Measurements from ENCODE around the gene AGTPBP1. TPM values are rescaled to one million over a fixed set of nuclear protein-coding genes. Genes with fewer than 3 reads are reported as not detected.

AGTPBP1 gene
- total and polyA plus RNA-seq, 2 of the 8 experiments (the other 6 are each of a cell fraction or from before 2014, with no cell fraction given): 13.4 to 65.2 TPM

- H3K56ac ChIP-seq (replicated peaks; ENCODE audit: insufficient read length, low read depth, low read length): no peak overlapping the region
- no peak overlapping the region for H4K5ac ChIP-seq (ENCODE audit: insufficient read length, low read depth, low read length)
- H2BK20ac ChIP-seq (ENCODE audit: low read length): 0 out of 2 replicates have a peak overlapping the region, but pooled peaks have one; percentile 29
- H2BK12ac ChIP-seq (ENCODE audit: low read depth, low read length): peak overlapping the region; percentile 77; the same call in 1 of the 2 replicates
- H3K27me3 ChIP-seq (replicated peaks in 1 of 4; ENCODE audit: control insufficient read depth in 3 of 4, extremely low read depth in 1 of 4, insufficient read depth in 3 of 4, low read length in 3 of 4): peaks cover 2 to 32% (median 26%) of the 10 kb centered on the region in 4 experiments
- H2BK120ac ChIP-seq (replicated peaks; ENCODE audit: low read depth, low read length): no peak overlapping the region
- peaks cover 5% of the 10 kb centered on the region; the same call in 1 of the 2 replicates for H3K23me2 ChIP-seq (ENCODE audit: low read depth, low read length)
- no peak overlapping the region; a peak in 1 of 7 replicates for H3K9ac ChIP-seq (replicated peaks in 1 of 4; ENCODE audit: extremely low read depth in 1 of 4, low read depth in 3 of 4, low read length in 3 of 4)
- H4K8ac ChIP-seq (ENCODE audit: extremely low read depth, insufficient read depth, low read length): no peak overlapping the region
- DNase-seq (ENCODE audit: low read depth in 1 of 2, low spot score in 2 of 2) (peak; percentile 33 to 85), FAIRE-seq (no peak)
- no peak overlapping the region for H4K91ac ChIP-seq (replicated peaks; ENCODE audit: insufficient read length, low read length)
- H3K23ac ChIP-seq (ENCODE audit: insufficient read length): no peak overlapping the region
- peak overlapping the region; percentile 30 to 65 (median 61) for H3K4me3 ChIP-seq (ENCODE audit: extremely low read depth in 1 of 4, insufficient read depth in 2 of 4, low read depth in 3 of 4, low read length in 4 of 4)
- peak overlapping the region; percentile 79 to 83 for H3K4me2 ChIP-seq (ENCODE audit: insufficient read depth in 1 of 2, low read depth in 2 of 2, low read length in 2 of 2)
- 10% methylated on average over 41 of the region's 55 CpGs; no CpG with 5 or more reads in 1 of the 2 experiments for WGBS, 2 experiments (ENCODE audit: extremely low coverage in 1 of 2, insufficient coverage in 1 of 2, insufficient read length in 1 of 2, insufficient replicate concordance in 2 of 2, low coverage in 1 of 2, low lambda C conversion rate in 2 of 2, missing lambda C conversion rate in 1 of 2)
- no peaks in the 10 kb centered on the region for H4K20me1 ChIP-seq (replicated peaks in 1 of 2; ENCODE audit: control insufficient read depth in 1 of 2, insufficient read depth in 2 of 2, low read length in 2 of 2)
- H3K4me1 ChIP-seq (replicated peaks in 1 of 4; ENCODE audit: control insufficient read depth in 3 of 4, insufficient read depth in 4 of 4, low read length in 3 of 4): peaks cover 0 to 7% (median 4%) of the 10 kb centered on the region in 4 experiments; a peak in 3 of 7 replicates
- H3K36me3 ChIP-seq (ENCODE audit: control insufficient read depth in 2 of 4, insufficient read depth in 4 of 4, low read length in 3 of 4): no peaks in the 10 kb centered on the region
- ChIA-PET POLR2A (ENCODE audit: partially characterized antibody) (no interaction called here), CTCF (ENCODE audit: partially characterized antibody) (interaction anchor here (0.5 to 2.0 kb wide), 4 partner anchors 12 to 119 kb away, joined by 3 to 8 read pairs (median 4); no protein-coding TSS in a partner anchor)
- H2BK15ac ChIP-seq (ENCODE audit: low read length): no peak overlapping the region
- no peak overlapping the region for H2AK5ac ChIP-seq (ENCODE audit: low read depth, low read length)
- no peak overlapping the region for H2BK5ac ChIP-seq (ENCODE audit: low read depth, low read length)
- H3K79me1 ChIP-seq (ENCODE audit: low read depth, low read length): no peaks in the 10 kb centered on the region
- no peak overlapping the region for H3K14ac ChIP-seq (ENCODE audit: insufficient read length)
- no peak overlapping the region for H3K27ac ChIP-seq (ENCODE audit: low read depth, low read length)
- H2AFZ ChIP-seq (ENCODE audit: low read length): peak overlapping the region; percentile 77
- no peaks in the 10 kb centered on the region for H3K79me2 ChIP-seq (ENCODE audit: control insufficient read depth in 1 of 2, insufficient read depth in 2 of 2, low read length in 2 of 2)
- H3K4ac ChIP-seq (replicated peaks; ENCODE audit: insufficient read length, low read depth, low read length): no peak overlapping the region
- H3K9me3 ChIP-seq (ENCODE audit: insufficient read depth in 2 of 2, low read depth in 1 of 2, low read length in 1 of 2): no peaks in the 10 kb centered on the region
- H3K18ac ChIP-seq (ENCODE audit: extremely low read depth, low read length): peak overlapping the region; percentile 49
- TF ChIP-seq RBBP5 (IDR thresholded peaks at IDR 0.05; ENCODE audit: borderline replicate concordance, low read depth, low read length) (peak; percentile 28; the same call in 1 of the 2 replicates), BRCA1 (IDR thresholded peaks at IDR 0.05; ENCODE audit: low read depth, low read length) (no peak), MAX (IDR thresholded peaks at IDR 0.05) (peak; percentile 56), SP4 (IDR thresholded peaks at IDR 0.05; ENCODE audit: low read length) (no peak), SAP30 (IDR thresholded peaks at IDR 0.05; ENCODE audit: insufficient read depth, insufficient replicate concordance, low read length) (peak; percentile 22), SUZ12 (IDR thresholded peaks at IDR 0.05; ENCODE audit: low read length) (peak; percentile 69; the same call in 1 of the 2 replicates), JUND (IDR thresholded peaks at IDR 0.05; ENCODE audit: low read length) (no peak), KDM5A (IDR thresholded peaks at IDR 0.05; ENCODE audit: low read length) (no peak), ASH2L (IDR thresholded peaks at IDR 0.05; ENCODE audit: low read length) (peak; percentile 77), KDM4A (IDR thresholded peaks at IDR 0.05; ENCODE audit: low read depth, low read length, severe bottlenecking) (peak; percentile 95), NRF1 (IDR thresholded peaks at IDR 0.05; ENCODE audit: low read depth, low read length) (peak; percentile 37), E2F6 (IDR thresholded peaks at IDR 0.05) (peak; percentile 91)
Measured at GRCh38 chr9:85522459-85523092, 219.2 kb downstream of the AGTPBP1 start.

Measured in H1 (cell line).